OCI-LY3 (cell line): ENCODE data around the gene ARID3A.

Experiments
- CTCF ChIP-seq: fragments of 200-600, 300-600 bp; sonication (generic); IDR thresholded peaks from 2 replicates; pipeline ENCODE4 v1.5.1; 2014; ENCODE audit warnings: antibody characterized with exemption, low read length, low read depth
- EZH2phosphoT487 ChIP-seq: fragments of 200-600 bp; shearing (Covaris generic); IDR thresholded peaks from 2 replicates; pipeline ENCODE4 v1.6.1; 2018; ENCODE audit warnings: antibody characterized with exemption, mixed run types, low read depth

GRCh38 chr19:954672-955494 lies 29.0 kb downstream of the ARID3A start:
- TF ChIP-seq CTCF (no peak), EZH2phosphoT487 (no peak)
